ENCODE results near the gene RPS2. TPM values are rescaled to one million over a fixed set of nuclear protein-coding genes. Genes with fewer than 3 reads are reported as not detected.

Gene RPS2
- total and polyA plus RNA-seq, 2 experiments from 2014 or later = 1,060 to 1,536 TPM

DNA sequence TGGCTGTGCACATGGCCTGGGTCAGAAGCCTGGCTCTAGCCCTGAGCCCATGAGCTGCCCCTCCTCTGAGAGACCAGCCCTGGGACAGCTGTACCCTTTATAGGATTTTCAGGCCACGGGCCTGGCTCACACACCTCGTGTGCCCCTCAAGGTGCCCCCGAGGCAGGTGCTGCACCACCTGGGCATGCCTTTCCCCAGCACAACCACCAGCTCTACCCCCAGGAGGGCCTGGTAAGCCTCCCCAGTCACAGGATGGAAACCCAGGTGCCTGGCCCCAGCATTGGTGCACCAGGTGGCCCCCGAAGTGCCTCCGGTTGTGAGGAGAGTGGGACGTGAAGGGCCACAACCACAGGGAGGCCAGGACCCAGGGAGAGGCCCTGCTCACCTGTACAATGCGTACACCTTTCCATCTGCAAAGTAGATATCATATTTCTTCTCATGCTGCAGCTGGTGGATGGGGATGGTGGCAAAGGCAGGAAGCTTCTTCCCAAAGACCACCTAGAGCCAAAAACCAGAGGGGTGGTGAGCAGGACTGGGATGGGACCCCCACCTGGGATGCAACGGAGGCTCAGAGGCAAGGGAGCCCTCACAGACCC, 38.7 kb upstream of the RPS2 start:
- 70 to 79% methylated on average over 8 of the region's 8 CpGs for WGBS, 2 experiments (ENCODE audit: low coverage in 1 of 2, low lambda C conversion rate in 2 of 2, missing lambda C conversion rate in 2 of 2)
- H4K20me1 ChIP-seq (ENCODE audit: insufficient read depth) = peaks cover 11% of the 10 kb centered on the region; the same call in 1 of the 2 replicates
- H3K9me2 ChIP-seq (ENCODE audit: insufficient read depth) = no peaks in the 10 kb centered on the region
- no peak overlapping the region for H3K4me3 ChIP-seq
- TF ChIP-seq EZH2 (IDR thresholded peaks at IDR 0.05; ENCODE audit: insufficient read depth, poor library complexity, severe bottlenecking) (no peak), EZH2phosphoT487 (IDR thresholded peaks at IDR 0.05; ENCODE audit: insufficient read depth, low read depth) (no peak)
- peaks cover 83% of the 10 kb centered on the region for H3K79me2 ChIP-seq (ENCODE audit: insufficient read depth)
- H3K27me3 ChIP-seq (replicated peaks; ENCODE audit: insufficient read depth) = no peaks in the 10 kb centered on the region
- no peak overlapping the region for H3K9ac ChIP-seq
- peaks cover 16% of the 10 kb centered on the region for H3K36me3 ChIP-seq (ENCODE audit: low read depth)
- H3K9me3 ChIP-seq (ENCODE audit: low read depth) = no peaks in the 10 kb centered on the region
- H3K27ac ChIP-seq = no peak overlapping the region
- no peak overlapping the region for H3K4me2 ChIP-seq (ENCODE audit: unreplicated experiment)
- no peak overlapping the region for H2AFZ ChIP-seq
- peaks cover 14% of the 10 kb centered on the region for H3K4me1 ChIP-seq (ENCODE audit: insufficient read depth)
- no peak for DNase-seq
- peaks cover 15% of the 10 kb centered on the region for H3F3A ChIP-seq (ENCODE audit: insufficient read depth)
- in situ Hi-C loops (cut with MboI) = no loop called here

- H3K27me3 ChIP-seq (replicated peaks; ENCODE audit: insufficient read depth) = no peaks in the 10 kb centered on the region
- peaks cover 15% of the 10 kb centered on the region for H3F3A ChIP-seq (ENCODE audit: insufficient read depth)
- no peaks in the 10 kb centered on the region for H3K9me3 ChIP-seq (ENCODE audit: low read depth)
- in situ Hi-C loops (cut with MboI) = no loop called here
- H3K36me3 ChIP-seq (ENCODE audit: low read depth) = peaks cover 16% of the 10 kb centered on the region
- peaks cover 76% of the 10 kb centered on the region for H3K79me2 ChIP-seq (ENCODE audit: insufficient read depth)
- H3K4me1 ChIP-seq (ENCODE audit: insufficient read depth) = peaks cover 19% of the 10 kb centered on the region
- DNase-seq = no peak
- no peak overlapping the region for H3K9ac ChIP-seq
- 93 to 94% methylated on average over 46 to 47 of the region's 47 CpGs for WGBS, 2 experiments (ENCODE audit: low coverage in 1 of 2, low lambda C conversion rate in 2 of 2, missing lambda C conversion rate in 2 of 2)
- no peaks in the 10 kb centered on the region for H3K9me2 ChIP-seq (ENCODE audit: insufficient read depth)
- H2AFZ ChIP-seq = no peak overlapping the region
- no peak for TF ChIP-seq EZH2 (IDR thresholded peaks at IDR 0.05; ENCODE audit: insufficient read depth, poor library complexity, severe bottlenecking)
- no peak for TF ChIP-seq EZH2phosphoT487 (IDR thresholded peaks at IDR 0.05; ENCODE audit: insufficient read depth, low read depth)
- H4K20me1 ChIP-seq (ENCODE audit: insufficient read depth) = peaks cover 10% of the 10 kb centered on the region; the same call in 1 of the 2 replicates
- no peak overlapping the region for H3K4me2 ChIP-seq (ENCODE audit: unreplicated experiment)
- no peak overlapping the region for H3K4me3 ChIP-seq
- H3K27ac ChIP-seq = no peak overlapping the region
Measured at GRCh38 chr16:2002406-2003230, 38.0 kb upstream of the RPS2 start.

DNA sequence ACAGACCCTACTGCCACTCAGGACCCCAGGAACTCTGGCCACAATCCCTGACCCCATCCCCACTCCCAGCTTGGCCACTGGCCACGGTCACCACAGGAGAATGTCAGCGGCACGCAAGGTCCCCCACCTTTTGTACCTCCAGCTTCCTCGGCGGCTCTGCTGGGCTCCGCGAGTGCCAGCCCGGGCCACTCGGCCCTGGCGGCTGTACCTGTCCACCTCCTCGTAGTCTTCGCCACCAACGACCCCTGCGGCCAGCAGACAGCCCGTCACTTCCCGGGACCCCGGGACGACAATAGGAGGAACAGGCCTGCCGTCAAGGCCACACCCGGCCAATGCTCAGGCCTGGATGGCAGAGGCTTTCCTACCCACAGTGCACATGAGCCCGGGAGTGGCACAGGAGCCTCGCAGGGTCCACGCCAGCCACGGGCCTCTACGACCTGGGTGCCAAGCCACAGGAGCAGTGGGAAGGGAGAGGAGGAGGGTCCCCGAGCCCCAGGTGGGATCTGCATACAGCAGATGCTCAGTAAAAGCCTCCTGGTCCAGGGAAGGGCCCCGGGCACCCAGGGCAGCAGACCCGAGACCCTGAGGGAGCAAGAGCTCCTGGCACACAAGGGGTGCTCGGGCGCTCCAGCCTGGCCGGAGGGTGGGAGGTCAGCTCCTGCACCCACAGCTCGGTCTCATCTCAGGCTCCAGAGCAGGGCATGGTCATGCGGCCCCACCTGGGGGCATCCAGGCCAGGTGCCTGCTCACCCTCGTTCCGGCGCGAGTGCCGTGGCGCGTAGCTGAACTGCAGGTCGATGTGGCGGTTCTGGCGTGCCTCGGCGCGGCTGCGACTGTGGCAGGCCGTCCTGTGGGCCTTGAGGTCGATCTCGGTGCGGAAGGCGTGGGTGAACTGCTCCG, 37.1 kb upstream of the RPS2 start:
- TF ChIP-seq EZH2phosphoT487 (IDR thresholded peaks at IDR 0.05; ENCODE audit: insufficient read depth, low read depth) (no peak), EZH2 (IDR thresholded peaks at IDR 0.05; ENCODE audit: insufficient read depth, poor library complexity, severe bottlenecking) (no peak)
- H3K4me3 ChIP-seq = no peak overlapping the region
- in situ Hi-C loops (cut with MboI) = no loop called here
- H3F3A ChIP-seq (ENCODE audit: insufficient read depth) = peaks cover 19% of the 10 kb centered on the region
- peaks cover 18% of the 10 kb centered on the region for H3K36me3 ChIP-seq (ENCODE audit: low read depth)
- 95 to 97% methylated on average over 46 to 53 of the region's 53 CpGs for WGBS, 2 experiments (ENCODE audit: low coverage in 1 of 2, low lambda C conversion rate in 2 of 2, missing lambda C conversion rate in 2 of 2)
- DNase-seq = no peak
- H3K9ac ChIP-seq = no peak overlapping the region
- H3K79me2 ChIP-seq (ENCODE audit: insufficient read depth) = peaks cover 67% of the 10 kb centered on the region
- no peaks in the 10 kb centered on the region for H3K9me2 ChIP-seq (ENCODE audit: insufficient read depth)
- H3K27ac ChIP-seq = no peak overlapping the region
- H3K4me1 ChIP-seq (ENCODE audit: insufficient read depth) = peaks cover 20% of the 10 kb centered on the region
- no peaks in the 10 kb centered on the region for H3K9me3 ChIP-seq (ENCODE audit: low read depth)
- no peaks in the 10 kb centered on the region for H3K27me3 ChIP-seq (replicated peaks; ENCODE audit: insufficient read depth)
- H4K20me1 ChIP-seq (ENCODE audit: insufficient read depth) = peaks cover 5% of the 10 kb centered on the region; the same call in 1 of the 2 replicates
- H3K4me2 ChIP-seq (ENCODE audit: unreplicated experiment) = no peak overlapping the region
- no peak overlapping the region for H2AFZ ChIP-seq

GRCh38 chr16:2001035-2001434, 36.4 kb upstream of the RPS2 start:
- Histone ChIP-seq H3K9me2 (ENCODE audit: insufficient read depth) (no peaks in the 10 kb centered on the region), H2AFZ (no peak overlapping the region), H3K4me3 (no peak overlapping the region), H3K27ac (no peak overlapping the region), H3K79me2 (ENCODE audit: insufficient read depth) (peaks cover 60% of the 10 kb centered on the region), H3K9me3 (ENCODE audit: low read depth) (no peaks in the 10 kb centered on the region), H3K27me3 (replicated peaks; ENCODE audit: insufficient read depth) (no peaks in the 10 kb centered on the region), H3K4me2 (ENCODE audit: unreplicated experiment) (no peak overlapping the region), H4K20me1 (ENCODE audit: insufficient read depth) (peaks cover 5% of the 10 kb centered on the region; the same call in 1 of the 2 replicates), H3K9ac (no peak overlapping the region), H3K4me1 (ENCODE audit: insufficient read depth) (peaks cover 23% of the 10 kb centered on the region), H3F3A (ENCODE audit: insufficient read depth) (peaks cover 26% of the 10 kb centered on the region), H3K36me3 (ENCODE audit: low read depth) (peaks cover 20% of the 10 kb centered on the region)
- WGBS, 2 experiments (ENCODE audit: low coverage in 1 of 2, low lambda C conversion rate in 2 of 2, missing lambda C conversion rate in 2 of 2) = 98% methylated on average over 18 to 19 of the region's 19 CpGs
- no peak for TF ChIP-seq EZH2phosphoT487 (IDR thresholded peaks at IDR 0.05; ENCODE audit: insufficient read depth, low read depth)
- TF ChIP-seq EZH2 (IDR thresholded peaks at IDR 0.05; ENCODE audit: insufficient read depth, poor library complexity, severe bottlenecking) = no peak
- no peak for DNase-seq
- in situ Hi-C loops (cut with MboI) = no loop called here

Measured in GM23248 (cell line).